HepG2 (cell line): ENCODE measurements around the gene TUBA4B. TPM values are rescaled to one million over a fixed set of nuclear protein-coding genes. Genes with fewer than 3 reads are reported as not detected.
A peak's percentile ranks its signal among the peaks of the same experiment; 100 is the strongest.

ENCODE experiments used
- BRCA1 ChIP-seq: sonication (generic); formaldehyde crosslinking; IDR thresholded peaks from 2 replicates; pipeline ENCODE4 v1.4.0; 2020; ENCODE audit warnings: missing genetic modification reagents
- DPF2 ChIP-seq: sonication (generic); formaldehyde crosslinking; IDR thresholded peaks from 2 replicates; pipeline ENCODE4 v1.4.0; 2020; ENCODE audit warnings: mild to moderate bottlenecking, low read depth, missing genetic modification reagents, borderline replicate concordance
- HES4 ChIP-seq: sonication (generic); formaldehyde crosslinking; IDR thresholded peaks from 2 replicates; pipeline ENCODE4 v1.9.0; 2021; ENCODE audit warnings: mild to moderate bottlenecking, missing genetic modification reagents, borderline replicate concordance
- MIER3 ChIP-seq: IDR thresholded peaks from 2 replicates; pipeline ENCODE4 v1.6.1; 2016; ENCODE audit warnings: missing compliant biosample characterization, borderline replicate concordance
- SP140L ChIP-seq: sonication (generic); formaldehyde crosslinking; IDR thresholded peaks from 2 replicates; pipeline ENCODE4 v1.4.0; 2020; ENCODE audit warnings: missing genetic modification reagents, borderline replicate concordance
- YEATS4 ChIP-seq: sonication (generic); formaldehyde crosslinking; IDR thresholded peaks from 2 replicates; pipeline ENCODE4 v1.4.0; 2020; ENCODE audit warnings: missing genetic modification reagents, borderline replicate concordance
- ZBTB3 ChIP-seq: sonication (generic); formaldehyde crosslinking; IDR thresholded peaks from 2 replicates; pipeline ENCODE4 v1.4.0; 2020; ENCODE audit warnings: low read depth, mild to moderate bottlenecking, moderate library complexity, missing genetic modification reagents, borderline replicate concordance
- ZFX ChIP-seq: sonication (generic); formaldehyde crosslinking; IDR thresholded peaks from 2 replicates; pipeline ENCODE4 v1.4.0; 2020; ENCODE audit warnings: mild to moderate bottlenecking, low read depth, missing genetic modification reagents, moderate library complexity
- ZNF383 ChIP-seq: sonication (generic); formaldehyde crosslinking; IDR thresholded peaks from 2 replicates; pipeline ENCODE4 v1.4.0; 2020; ENCODE audit warnings: missing genetic modification reagents, mild to moderate bottlenecking, borderline replicate concordance
- ZNF670 ChIP-seq: sonication (generic); formaldehyde crosslinking; IDR thresholded peaks from 2 replicates; pipeline ENCODE4 v1.8.0; 2022; ENCODE audit warnings: mild to moderate bottlenecking, missing genetic modification reagents, borderline replicate concordance
- polyA plus RNA-seq, 8 experiments: library from polyadenylated mRNA; depleted of rRNA in 3 of 8; stranded (reverse) in 7 of 8; unstranded in 1 of 8; fragments of >200 nt; fragmentation: Illumina TruSeq in 4 of 8; extraction: Trizol in 4 of 8; gene quantifications; 2 replicates each; pipeline versions ENCODE4 v1.2.1 to v1.2.3, GENCODE V29; 2011 to 2016; ENCODE audit warnings: low read depth in 4 of 8, missing spikeins in 1 of 8, mixed read lengths in 1 of 8; ENCODE audit not compliant: insufficient read depth in 1 of 8
- total RNA-seq, 5 experiments: library from RNA; depleted of rRNA; stranded (reverse); fragments of >200 nt; fragmentation: Illumina TruSeq; extraction: Trizol; gene quantifications; 2 replicates each; pipeline ENCODE4 v1.2.3, GENCODE V29; 2016; ENCODE audit warnings: low read depth in 1 of 5
- TF ChIP-seq, protein P1 (sequence below): sonication (generic); formaldehyde crosslinking; IDR thresholded peaks from 2 replicates; pipeline ENCODE4 v1.5.1; 2020; ENCODE audit warnings: mild to moderate bottlenecking, missing genetic modification reagents
- TF ChIP-seq, protein P2 (sequence below), 2 experiments: fragments of 450-650 bp in 1 of 2; sonication (generic) in 1 of 2; formaldehyde crosslinking in 1 of 2; IDR thresholded peaks; 2 replicates each; pipeline versions ENCODE4 v1.6.1 to v1.8.0; 2016 to 2022; ENCODE audit warnings: antibody characterized with exemption in 1 of 2, mild to moderate bottlenecking in 1 of 2, missing genetic modification reagents in 1 of 2
- TF ChIP-seq, protein P3 (sequence below): IDR thresholded peaks from 2 replicates; pipeline ENCODE4 v1.6.1; 2016; ENCODE audit warnings: missing biosample characterization, missing genetic modification reagents, low read depth

The TUBA4B gene
- total and polyA plus RNA-seq, 2 of the 13 experiments (the other 11 are each of a cell fraction or from before 2014, with no cell fraction given) = 0.18 to 0.22 TPM

- TF ChIP-seq, protein P1, sequence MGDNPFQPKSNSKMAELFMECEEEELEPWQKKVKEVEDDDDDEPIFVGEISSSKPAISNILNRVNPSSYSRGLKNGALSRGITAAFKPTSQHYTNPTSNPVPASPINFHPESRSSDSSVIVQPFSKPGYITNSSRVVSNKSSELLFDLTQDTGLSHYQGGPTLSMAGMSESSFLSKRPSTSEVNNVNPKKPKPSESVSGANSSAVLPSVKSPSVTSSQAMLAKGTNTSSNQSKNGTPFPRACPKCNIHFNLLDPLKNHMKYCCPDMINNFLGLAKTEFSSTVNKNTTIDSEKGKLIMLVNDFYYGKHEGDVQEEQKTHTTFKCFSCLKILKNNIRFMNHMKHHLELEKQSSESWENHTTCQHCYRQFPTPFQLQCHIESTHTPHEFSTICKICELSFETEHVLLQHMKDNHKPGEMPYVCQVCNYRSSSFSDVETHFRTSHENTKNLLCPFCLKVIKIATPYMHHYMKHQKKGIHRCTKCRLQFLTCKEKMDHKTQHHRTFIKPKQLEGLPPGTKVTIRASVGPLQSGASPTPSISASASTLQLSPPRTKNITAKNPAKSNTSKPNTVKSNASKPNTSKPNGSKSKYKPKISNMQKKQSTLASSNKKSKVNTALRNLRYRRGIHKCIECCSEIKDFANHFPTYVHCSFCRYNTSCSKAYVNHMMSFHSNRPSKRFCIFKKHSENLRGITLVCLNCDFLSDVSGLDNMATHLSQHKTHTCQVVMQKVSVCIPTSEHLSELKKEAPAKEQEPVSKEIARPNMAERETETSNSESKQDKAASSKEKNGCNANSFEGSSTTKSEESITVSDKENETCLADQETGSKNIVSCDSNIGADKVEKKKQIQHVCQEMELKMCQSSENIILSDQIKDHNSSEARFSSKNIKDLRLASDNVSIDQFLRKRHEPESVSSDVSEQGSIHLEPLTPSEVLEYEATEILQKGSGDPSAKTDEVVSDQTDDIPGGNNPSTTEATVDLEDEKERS (CRISPR knock-in tag) = peak; percentile 88; the same call in 1 of the 2 replicates
- no peak for TF ChIP-seq HES4 (CRISPR knock-in tag)
- TF ChIP-seq YEATS4 = peak; percentile 76; the same call in 1 of the 2 replicates
- TF ChIP-seq SP140L (CRISPR knock-in tag) = 0 out of 2 replicates have a peak, but pooled peaks have one; percentile 17
- TF ChIP-seq, protein P2, sequence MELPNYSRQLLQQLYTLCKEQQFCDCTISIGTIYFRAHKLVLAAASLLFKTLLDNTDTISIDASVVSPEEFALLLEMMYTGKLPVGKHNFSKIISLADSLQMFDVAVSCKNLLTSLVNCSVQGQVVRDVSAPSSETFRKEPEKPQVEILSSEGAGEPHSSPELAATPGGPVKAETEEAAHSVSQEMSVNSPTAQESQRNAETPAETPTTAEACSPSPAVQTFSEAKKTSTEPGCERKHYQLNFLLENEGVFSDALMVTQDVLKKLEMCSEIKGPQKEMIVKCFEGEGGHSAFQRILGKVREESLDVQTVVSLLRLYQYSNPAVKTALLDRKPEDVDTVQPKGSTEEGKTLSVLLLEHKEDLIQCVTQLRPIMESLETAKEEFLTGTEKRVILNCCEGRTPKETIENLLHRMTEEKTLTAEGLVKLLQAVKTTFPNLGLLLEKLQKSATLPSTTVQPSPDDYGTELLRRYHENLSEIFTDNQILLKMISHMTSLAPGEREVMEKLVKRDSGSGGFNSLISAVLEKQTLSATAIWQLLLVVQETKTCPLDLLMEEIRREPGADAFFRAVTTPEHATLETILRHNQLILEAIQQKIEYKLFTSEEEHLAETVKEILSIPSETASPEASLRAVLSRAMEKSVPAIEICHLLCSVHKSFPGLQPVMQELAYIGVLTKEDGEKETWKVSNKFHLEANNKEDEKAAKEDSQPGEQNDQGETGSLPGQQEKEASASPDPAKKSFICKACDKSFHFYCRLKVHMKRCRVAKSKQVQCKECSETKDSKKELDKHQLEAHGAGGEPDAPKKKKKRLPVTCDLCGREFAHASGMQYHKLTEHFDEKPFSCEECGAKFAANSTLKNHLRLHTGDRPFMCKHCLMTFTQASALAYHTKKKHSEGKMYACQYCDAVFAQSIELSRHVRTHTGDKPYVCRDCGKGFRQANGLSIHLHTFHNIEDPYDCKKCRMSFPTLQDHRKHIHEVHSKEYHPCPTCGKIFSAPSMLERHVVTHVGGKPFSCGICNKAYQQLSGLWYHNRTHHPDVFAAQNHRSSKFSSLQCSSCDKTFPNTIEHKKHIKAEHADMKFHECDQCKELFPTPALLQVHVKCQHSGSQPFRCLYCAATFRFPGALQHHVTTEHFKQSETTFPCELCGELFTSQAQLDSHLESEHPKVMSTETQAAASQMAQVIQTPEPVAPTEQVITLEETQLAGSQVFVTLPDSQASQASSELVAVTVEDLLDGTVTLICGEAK (IDR thresholded peaks at IDR 0.05) = no peak
- TF ChIP-seq, protein P2 (CRISPR knock-in tag; IDR thresholded peaks at IDR 0.05) = peak; percentile 84; the same call in 1 of the 2 replicates
- peak; percentile 98 for TF ChIP-seq ZBTB3 (CRISPR knock-in tag)
- TF ChIP-seq, protein P3, sequence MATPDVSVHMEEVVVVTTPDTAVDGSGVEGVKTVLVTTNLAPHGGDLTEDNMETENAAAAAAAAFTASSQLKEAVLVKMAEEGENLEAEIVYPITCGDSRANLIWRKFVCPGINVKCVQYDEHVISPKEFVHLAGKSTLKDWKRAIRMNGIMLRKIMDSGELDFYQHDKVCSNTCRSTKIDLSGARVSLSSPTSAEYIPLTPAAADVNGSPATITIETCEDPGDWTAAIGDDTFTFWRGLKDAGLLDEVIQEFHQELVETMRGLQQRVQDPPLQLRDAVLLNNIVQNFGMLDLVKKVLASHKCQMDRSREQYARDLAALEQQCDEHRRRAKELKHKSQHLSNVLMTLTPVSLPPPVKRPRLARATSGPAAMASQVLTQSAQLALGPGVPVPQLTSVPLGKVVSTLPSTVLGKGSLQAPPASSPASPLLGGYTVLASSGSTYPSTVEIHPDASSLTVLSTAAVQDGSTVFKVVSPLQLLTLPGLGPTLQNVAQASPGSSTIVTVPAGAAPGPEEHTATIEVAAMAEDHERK = no peak
- TF ChIP-seq ZFX (CRISPR knock-in tag) = peak; percentile 88
- TF ChIP-seq ZNF670 (CRISPR knock-in tag) = peak; percentile 92; the same call in 1 of the 2 replicates
- TF ChIP-seq DPF2 (CRISPR knock-in tag) = peak; percentile 68; the same call in 1 of the 2 replicates
- no peak; the same call in 1 of the 2 replicates for TF ChIP-seq ZNF383
- peak; percentile 84; the same call in 1 of the 2 replicates for TF ChIP-seq MIER3 (CRISPR knock-in tag)
- no peak for TF ChIP-seq BRCA1 (CRISPR knock-in tag)
Measured at GRCh38 chr2:219249203-219249980, 3.7 kb upstream of the TUBA4B start (continued).
